Heart left ventricle (tissue), 13 donors: ENCODE data around the gene PEX19.

ENCODE experiments used
- CTCF ChIP-seq, 12 donors: fragments of 200-600 bp; sonication (generic) in 4 of 12; IDR thresholded peaks; one replicate each; pipeline versions ENCODE4 v1.5.0 to v1.8.0; 2018 to 2022; ENCODE audit warnings: antibody characterized with exemption in 12 of 12, mild to moderate bottlenecking in 5 of 12
- POLR2A ChIP-seq, 2 donors: fragments of 450-650 bp; IDR thresholded peaks; one replicate each; pipeline ENCODE4 v1.6.1; 2017; ENCODE audit warnings: antibody characterized with exemption in 2 of 2, mild to moderate bottlenecking in 2 of 2, moderate library complexity in 2 of 2
- donor health status: ischemic (EF 13 %, LVEDD 7.1; RV severe dilation, severe dysfunction).
- donor health status: DM: no; HTN: yes; CAD: no.
- donor health status: DM: no; HTN: no; CAD: no.
- donor health status: ischemic (EF 25% LVEDD 6.9; RV normal size, moderate dysfunction).
- donor health status: ischemic (EF 25% LVEDD 5.7; RV mildly dilated, moderate dysfunction).
- donor health status: ischemic (EF 35%, LVEDD 5.7; RV mildly dilated, moderate dysfunction).
- donor health status: nonischemic (EF 11% LVEDD 7.7; RV severe dilation, severe dysfunction).
- donor health status: DM: yes; HTN: yes; CAD: no.
- donor health status: PGD.
- donor health status: ischemic (EF 29% LVEDD 5.4; RV normal size, mild dysfunction).
- donor health status: nonischemic (EF 23%, LVEDD 6.1; RV moderate dilation, normal function).

DNA sequence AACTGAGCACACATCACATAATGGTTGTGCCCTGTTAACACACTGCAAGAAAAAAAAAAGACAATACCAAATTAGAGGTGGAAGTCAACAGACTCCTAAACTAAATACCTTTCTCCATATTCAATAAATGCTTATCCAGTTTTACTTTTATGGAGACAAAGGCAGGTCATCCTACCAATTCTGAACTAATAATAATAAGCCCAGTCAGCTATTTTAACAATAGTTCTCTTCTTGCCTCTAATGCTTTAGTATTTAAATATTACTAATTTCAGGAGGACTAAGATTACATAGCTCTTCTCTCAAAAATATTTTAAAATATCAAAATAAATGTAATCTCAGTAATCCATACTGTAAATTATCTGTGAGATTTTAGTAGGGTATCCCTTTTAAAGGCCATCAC lies 47.6 kb upstream of the PEX19 start:
- TF ChIP-seq CTCF (IDR thresholded peaks at IDR 0.05), result no peak
- no peak for TF ChIP-seq POLR2A (IDR thresholded peaks at IDR 0.05)
